HG03066 (cell line): ENCODE data around the gene ADGRB3.
"Not testable (repeated sequence)": the region's sequence is repeated elsewhere in the genome, so short reads cannot be mapped to it uniquely, and the experiment has no call there.

Source experiments
- ATAC-seq: cut with Tn5 transposase; IDR thresholded peaks from one replicate; pipeline ENCODE4 v1.9.1; 2021; ENCODE audit warnings: low read depth; ENCODE audit not compliant: unreplicated experiment

The ADGRB3 gene

DNA sequence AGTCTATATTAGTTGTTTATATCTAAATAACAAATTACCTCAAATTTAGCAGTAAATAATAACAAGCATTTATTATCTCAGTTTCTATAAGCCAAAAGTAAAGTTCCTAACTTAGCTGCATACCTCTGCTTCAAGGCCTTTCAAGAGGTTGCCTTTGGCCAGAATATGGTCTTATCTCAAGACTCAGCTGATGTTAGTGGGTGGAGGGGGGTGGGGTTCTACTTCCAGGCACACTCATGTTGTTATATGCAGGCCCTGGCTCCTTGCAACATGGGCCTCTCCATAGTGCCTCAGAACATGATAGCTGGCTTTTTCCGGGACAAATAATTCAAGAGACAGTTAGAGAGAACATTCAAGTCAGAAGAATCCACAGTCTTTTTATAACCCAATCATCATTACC, 266.0 kb downstream of the ADGRB3 start:
- ATAC-seq = no peak

DNA sequence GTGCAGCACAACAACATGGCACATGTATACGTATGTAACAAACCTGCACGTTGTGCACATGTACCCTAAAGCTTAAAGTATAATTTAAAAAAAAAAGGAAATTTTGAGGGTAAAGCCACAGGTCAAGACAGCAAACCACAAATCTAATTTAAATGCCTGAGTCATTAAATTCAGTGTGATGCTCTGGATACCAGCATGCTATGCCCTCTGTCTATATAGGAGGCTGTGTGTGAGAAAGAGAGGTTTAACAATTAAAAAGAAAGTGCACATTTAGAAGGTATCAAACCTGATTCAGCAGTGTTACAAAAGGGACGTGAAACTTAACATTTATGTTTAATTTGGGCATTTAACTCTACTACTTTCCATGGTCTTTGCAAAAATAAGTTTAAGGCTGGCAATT, 276.3 kb downstream of the ADGRB3 start:
- ATAC-seq = no peak

DNA sequence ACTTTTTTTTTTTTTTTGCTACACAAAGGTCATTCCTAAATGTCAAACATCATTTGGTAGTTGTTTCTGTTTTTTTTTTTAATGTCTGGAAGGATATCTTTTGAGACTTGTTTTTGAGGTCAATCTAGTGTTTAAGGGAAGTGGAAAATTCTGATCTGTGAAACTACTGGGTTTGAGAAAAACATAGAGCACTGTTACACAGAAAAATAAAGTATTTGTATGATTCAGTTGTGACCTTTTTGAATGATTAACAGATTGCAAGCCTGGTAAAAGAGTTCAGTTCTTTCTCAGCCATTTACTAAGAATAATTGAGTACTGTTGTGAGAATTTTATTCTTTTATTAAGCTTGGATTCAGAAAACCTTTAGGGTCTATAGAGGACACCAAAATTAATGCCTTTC, 276.7 kb downstream of the ADGRB3 start:
- no peak for ATAC-seq

DNA sequence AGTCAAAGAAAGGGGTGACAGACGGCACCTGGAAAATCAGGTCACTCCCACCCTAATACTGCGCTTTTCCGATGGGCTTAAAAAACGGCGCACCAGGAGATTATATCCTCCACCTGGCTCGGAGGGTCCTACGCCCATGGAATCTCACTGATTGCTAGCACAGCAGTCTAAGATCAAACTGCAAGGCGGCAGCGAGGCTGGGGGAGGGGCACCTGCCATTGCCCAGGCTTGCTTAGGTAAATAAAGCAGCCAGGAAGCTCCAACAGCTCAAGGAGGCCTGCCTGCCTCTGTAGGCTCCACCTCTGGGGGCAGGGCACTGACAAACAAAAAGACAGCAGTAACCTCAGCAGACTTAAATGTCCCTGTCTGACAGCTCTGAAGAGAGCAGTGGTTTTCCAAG, 277.7 kb downstream of the ADGRB3 start:
- ATAC-seq = not testable (repeated sequence)

DNA sequence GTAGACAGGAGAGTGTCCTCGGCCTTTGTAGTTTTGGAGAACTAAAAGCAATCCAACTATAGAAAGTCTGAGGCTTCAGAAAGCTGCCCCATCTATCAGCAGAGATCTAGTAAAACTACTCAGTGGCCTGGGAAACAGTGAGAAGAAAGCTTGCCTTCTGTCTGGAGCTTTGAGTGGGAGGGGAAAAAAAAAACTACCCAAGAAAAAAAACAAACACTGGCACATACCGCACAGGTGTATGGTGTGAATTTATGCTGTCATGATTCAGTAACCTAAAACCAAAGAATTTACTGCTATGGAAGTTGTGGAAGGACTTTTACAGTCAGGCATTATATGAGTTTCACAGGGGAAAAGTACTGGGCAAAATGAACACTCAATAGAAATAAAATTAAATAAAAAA, 280.5 kb downstream of the ADGRB3 start:
- no peak for ATAC-seq

DNA sequence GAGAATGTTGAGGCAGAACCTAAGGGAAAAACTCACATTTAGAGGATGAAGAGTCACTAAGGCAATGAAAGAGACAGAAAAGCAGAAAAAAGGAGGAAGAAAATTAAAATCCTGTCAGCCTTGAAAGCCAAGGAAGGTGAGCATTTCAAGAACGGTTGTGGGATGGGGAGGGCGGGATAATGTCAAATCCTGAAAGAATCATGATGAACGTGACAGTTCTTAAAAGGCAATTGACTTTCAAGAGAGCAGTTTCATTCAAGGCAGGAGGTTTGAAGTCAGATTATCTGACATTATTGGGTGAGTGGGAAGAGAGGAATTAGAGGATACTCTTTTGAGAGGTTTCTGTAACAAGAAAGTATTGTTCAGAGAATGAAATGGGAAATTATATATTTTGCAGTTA, 284.5 kb downstream of the ADGRB3 start:
- ATAC-seq = no peak

DNA sequence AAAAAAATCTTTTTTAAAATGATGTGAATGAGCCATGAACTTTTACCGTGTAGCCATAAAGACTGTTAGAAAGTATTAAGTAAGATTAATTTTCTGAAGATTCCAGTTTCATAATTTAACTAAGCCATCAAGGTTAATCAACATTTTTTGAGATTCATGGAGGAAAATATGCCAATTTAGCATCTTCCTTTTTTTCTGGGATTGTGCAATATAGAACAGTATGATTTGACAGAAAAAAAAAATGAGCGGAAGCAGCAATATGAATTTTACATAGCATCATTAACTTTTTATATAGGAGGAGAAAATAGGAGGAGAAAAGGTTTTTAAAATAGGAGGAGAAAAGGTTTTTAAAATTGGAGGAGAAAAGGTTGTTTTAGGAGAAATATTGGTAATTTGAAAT, 306.3 kb downstream of the ADGRB3 start:
- ATAC-seq = no peak

DNA sequence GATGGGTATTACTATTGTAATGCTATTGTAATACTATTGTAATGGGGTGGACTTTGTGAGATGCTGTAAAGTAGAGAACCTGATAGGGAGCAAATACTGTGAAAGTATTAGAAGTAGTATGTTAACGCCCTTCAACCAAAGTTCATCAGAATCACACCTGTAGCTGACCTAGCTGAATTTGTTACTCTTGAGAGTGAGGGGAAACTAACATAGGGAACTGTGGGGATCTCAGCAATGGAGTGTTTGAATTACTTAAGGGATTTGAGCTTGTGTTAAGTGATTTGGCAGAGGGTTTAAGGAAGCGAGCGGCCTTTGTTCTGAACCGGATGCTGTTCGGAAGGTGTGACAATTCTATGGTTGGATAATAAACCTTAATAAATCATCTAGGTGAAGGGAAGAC, 312.6 kb downstream of the ADGRB3 start:
- ATAC-seq = no peak

DNA sequence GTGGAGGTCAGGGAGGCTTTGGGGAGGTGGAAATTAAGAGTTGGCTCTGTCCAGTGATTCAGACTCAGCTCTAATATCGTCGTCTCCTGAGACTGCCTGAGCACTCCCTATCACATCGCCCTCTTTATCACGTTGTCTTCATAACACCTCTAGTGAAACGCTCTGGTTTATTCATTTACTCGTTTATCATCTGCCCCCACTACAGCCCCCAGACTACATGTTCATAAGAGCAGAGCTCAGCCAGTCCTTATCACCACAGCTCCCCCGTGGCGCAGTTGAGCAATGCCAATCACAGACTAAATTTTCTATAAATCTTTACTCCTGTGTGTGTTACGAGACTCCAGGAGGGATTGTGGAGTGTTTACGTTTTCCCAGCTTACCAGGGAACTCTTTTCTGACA, 316.2 kb downstream of the ADGRB3 start:
- ATAC-seq = no peak

DNA sequence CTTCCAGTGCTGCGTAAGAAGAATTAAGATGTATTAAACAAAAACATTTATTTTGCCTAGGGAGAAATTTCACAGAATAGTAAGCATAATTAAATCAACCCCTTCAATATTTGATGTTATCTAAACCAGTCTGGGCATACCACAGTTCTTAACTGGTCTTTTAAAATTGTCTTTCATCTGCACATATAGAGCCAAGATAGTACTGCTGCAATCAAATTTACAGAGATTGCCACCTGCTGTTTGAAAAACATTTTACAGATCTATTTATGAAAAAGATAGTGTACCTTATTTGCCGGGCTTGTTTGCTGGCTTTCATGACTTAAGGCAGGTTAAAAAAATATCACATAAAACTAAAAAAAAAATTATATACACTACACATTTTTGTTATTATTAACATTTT, 323.2 kb downstream of the ADGRB3 start:
- no peak for ATAC-seq

DNA sequence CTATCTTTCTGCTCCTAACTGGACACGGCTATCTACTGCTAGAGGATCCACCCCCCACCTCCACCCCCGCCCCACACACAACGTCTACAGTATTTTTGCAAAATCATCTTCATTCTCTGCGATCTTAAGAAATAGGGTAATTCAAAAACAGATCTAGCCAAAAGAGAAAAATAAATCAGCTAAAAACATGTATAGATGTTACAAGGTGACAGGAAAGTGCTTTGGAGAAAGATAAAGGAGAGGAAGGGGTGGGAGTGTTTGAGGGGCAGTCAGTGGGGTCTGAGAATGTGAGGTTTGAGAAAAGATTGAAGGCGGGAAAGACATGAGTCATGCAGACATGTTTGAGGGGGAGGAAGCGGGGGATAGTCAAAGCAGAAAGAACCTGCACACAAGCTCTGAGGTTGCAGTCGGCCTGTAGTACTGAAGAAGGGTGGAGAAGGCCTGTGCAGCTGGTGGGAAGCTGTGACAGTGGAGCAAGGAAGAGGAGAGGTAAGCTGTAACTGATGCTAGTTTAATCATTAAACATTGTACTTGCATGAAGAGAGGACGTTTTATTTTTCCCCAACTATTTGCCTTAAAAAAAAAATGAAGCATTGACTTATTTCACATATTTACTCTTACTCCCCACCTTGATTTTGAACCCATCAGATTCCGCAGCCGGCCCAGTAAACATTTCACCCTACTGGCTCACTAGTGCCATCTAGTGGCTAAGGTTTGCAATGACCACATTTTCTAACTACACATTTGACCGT, 332.6 kb downstream of the ADGRB3 start:
- peak; percentile 94 for ATAC-seq

DNA sequence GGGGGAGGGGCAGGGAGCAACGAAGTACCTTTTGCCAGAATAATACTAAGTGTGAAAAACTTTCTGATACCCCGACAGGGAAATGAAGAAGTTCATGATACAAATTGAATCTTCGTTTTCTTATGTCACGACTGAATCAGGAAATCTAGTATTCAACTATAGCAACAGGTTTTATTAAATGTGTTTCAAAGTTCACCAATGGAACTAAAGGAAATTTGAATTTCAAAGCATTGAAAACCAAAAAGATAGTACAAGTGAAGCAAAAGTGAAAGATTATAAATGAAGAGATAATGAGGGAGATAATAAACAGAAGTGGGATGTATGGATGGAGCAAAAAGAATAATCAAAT, 333.2 kb downstream of the ADGRB3 start:
- ATAC-seq = no peak

DNA sequence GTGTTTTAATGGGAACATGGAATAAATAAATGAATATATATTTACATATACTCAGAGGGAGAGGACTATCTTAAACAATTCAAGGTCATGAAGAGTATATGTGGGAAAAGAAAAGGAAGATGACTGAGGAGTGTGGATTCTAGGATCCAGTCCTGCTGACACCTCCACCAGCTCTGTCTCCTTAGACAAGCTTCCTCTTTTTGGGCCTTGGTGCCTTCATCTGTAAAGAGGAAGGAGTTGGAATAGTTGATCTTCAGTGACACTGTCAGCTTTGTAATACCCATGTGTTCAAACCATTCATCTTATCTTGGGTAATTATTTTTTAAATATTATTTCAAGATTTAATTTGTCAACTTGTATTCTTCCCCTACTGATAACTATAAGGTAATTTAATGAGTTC, 338.0 kb downstream of the ADGRB3 start:
- ATAC-seq = no peak

DNA sequence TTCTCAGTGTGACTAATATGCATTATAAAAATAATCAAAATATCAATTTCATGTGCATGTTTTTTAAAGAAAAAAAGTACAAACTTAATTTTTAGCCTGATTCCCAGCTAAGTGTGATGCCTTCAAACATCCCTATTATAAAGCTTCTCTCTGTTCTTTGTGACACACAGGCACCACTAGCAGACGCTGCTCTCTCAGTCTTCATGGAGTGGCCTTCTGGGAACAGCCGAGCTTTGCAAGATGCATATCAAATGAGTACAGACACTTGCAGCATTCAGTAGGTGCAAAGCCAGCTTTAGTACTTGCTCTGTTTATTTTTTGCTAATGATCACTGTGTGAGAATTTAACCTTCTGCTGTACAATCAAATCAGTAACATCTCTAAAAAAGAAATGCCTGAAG, 340.0 kb downstream of the ADGRB3 start:
- no peak for ATAC-seq

DNA sequence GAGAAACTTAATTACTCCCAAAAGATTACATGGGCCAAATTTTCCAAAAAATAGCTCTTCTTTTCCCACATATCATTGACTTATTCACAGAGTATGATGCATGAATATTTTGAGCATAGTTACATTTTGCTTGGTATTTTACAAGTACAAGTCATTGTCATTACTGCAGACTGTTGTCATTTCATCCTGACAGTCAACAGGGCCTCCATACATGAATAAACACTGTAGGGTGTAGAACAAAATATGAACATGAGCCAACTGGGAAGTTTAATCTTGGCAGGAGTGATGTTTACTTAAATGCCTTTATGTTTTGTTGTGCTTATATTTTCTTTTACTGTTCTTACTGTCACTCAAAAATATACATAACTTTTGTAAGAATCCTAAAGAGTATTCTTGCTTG, 340.7 kb downstream of the ADGRB3 start:
- no peak for ATAC-seq

DNA sequence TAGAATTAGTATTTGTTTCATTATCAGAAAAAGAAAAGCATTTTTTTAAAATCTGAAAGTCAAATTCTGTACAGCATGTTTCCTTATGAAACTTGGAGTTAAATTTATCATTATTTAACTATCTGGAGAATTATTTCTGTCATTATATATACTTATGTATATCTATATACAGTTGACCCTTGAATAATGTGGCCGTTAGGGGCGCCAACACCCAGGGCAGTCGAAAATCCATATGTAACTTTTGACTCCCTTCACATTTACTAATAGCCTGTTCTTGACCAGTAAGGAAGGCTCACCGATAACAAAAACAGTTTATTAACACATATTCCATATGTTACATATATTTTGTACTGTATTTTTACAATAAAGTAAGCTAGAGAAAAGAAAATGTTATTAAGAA, 341.2 kb downstream of the ADGRB3 start:
- ATAC-seq = no peak

DNA sequence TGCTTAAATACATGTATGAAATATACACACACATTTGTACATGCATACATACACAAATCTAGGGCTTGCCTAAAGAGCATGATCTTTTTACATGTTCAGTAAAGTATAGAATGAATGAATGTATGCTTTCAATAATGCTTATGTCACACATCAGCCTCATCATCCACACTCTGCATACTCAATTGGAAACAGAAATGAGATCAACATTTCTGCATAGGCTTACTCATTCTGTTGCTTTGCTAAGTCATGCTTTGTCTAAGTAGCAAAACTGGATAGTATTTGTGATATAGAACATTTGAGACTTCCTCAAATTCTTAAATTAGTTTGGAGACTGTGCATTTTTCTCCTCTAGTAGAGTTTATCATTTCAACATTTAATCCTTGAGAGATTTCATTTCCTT, 343.3 kb downstream of the ADGRB3 start:
- ATAC-seq = no peak

DNA sequence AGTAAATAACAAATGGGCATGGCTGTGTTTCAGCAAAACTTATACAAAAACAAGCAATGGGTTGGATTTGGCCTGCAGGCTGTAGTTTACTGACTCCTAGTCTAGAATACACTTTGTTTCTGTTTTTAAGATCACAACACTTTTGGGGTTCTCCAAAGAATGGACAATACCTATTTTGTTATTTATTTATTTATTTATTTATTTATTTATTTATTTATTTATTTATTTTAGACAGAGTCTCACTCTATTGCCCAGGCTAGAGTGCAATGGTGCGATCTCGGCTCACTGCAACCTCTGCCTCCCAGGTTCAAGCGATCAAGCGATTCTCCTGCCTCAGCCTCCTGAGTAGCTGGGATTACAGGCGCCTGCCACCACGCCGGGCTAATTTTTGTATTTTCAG, 346.6 kb downstream of the ADGRB3 start:
- ATAC-seq = not testable (repeated sequence)

DNA sequence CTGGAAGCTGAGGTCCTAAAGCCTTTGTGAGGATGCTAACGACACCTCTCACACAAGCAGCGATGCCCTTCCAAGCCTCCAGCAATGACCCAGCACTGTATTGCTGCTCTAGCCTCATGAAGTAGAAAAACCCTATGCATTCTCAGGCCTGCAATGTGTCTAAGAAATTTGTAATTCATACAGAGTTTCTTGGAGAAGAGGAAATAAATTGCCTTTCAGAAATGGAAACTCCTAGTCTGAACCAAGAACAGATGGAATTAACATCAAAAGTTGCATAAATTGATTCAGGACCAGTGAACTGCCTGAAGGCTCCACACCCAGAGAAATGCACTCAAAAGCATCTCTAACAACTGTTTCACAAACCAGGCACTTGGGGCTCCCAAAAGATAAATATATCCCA, 353.6 kb downstream of the ADGRB3 start:
- no peak for ATAC-seq

DNA sequence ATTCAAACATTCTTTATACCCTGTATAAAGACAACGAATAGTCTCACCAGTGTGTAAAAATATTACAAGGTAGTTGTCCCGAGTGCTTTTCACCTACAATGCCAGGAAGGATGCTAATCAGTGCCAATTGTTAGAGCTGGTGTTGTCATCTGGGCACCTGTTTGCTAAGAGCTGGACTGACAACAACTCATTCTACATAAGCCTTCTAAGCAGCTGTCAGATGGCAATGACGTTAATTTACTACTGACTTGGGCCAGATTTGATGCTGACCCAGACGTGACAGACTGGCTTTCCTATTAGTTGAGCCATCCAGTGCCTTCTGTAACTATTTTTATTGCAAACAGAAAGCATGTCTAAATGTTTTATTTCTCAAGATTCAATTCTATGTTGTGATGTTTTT, 355.2 kb downstream of the ADGRB3 start:
- no peak for ATAC-seq

DNA sequence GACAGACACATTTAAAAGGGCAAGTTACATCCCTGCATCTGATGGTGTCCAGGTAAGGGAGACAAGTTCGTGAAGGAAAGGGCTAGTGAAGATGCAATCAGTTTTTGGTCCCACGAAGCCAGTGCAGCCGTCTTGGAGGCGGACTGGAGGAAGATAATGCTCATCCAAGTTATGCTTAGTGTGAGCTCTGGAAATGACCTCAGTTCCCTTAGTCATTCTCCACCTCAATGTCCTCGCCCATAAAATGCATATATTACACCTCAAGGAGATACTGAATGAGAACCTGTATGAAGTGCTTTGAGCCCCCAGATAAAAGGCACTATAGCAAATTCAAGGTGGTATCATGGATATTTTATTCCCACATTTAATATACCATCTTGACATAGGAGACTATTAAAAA, 358.8 kb downstream of the ADGRB3 start:
- ATAC-seq = no peak

DNA sequence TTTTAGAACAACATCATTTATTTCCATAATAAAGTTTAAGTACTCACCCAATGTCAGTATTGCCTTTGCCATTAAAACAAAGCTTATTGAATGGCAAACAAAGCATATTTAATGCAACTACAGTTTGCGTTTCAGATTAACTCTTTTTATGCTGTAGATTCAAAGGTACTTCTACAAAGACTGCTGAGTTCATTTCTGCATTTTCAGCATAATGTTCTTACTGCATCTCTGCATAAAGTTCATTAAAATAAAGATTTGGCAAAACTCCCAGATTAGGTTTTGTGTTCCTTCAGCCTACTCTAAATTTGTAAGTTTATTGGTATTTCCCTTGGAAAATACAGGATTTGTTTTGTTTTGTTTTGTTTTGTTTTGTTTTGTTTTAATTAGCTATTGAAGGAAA, 359.4 kb downstream of the ADGRB3 start:
- ATAC-seq = no peak

DNA sequence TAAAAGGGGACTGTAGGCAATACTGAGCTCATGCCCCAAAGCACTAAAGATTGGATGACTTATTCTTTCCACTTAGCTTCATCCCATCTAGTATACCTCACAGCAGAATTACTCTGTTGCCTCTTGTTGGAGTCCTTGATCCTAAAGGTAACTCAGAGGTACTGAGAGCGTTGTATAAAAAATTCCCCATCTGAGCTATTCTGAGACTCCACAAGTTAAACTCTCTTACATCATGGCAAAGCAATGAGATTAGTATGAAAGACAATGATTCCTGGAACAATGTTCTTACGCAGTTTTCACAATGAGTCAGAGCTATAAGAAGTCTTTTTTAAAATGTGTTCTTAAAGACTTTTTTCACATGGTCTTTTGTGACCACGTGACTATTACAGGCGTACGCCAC, 370.1 kb downstream of the ADGRB3 start:
- ATAC-seq = no peak
